Common myeloid progenitor, CD34-positive (primary cell): ENCODE measurements around the gene MBOAT2.
A peak's percentile ranks its signal among the peaks of the same experiment; 100 is the strongest.
"Not testable (repeated sequence)": the region's sequence is repeated elsewhere in the genome, so short reads cannot be mapped to it uniquely, and the experiment has no call there.

Experiments
- CTCF ChIA-PET: fragments of 350-600 bp; sonication (Branson Sonifier 250); formaldehyde crosslinking; loops from one replicate; lab custom pipeline; 2021; ENCODE audit warnings: antibody characterized with exemption; lab: Charles Lee
- POLR2A ChIA-PET: fragments of 350-600 bp; sonication (Branson Sonifier 250); formaldehyde crosslinking; loops from one replicate; lab custom pipeline; 2021; ENCODE audit warnings: antibody characterized with exemption; lab: Charles Lee
- DNase-seq, 3 donors: peaks; one replicate each; pipeline versions ENCODE4 v3.0.0 to v3.0.0-alpha.2; 2013
- H3K27ac ChIP-seq, 2 experiments: 1 replicate in 1 of 2; 2 replicates in 1 of 2; pipeline ENCODE4 v1.7.0; 2013; ENCODE audit warnings: inconsistent platforms in 2 of 2, low read length in 2 of 2, mild to moderate bottlenecking in 2 of 2, low read depth in 1 of 2, moderate library complexity in 1 of 2; ENCODE audit not compliant: severe bottlenecking in 2 of 2, insufficient read depth in 1 of 2, poor library complexity in 1 of 2
- H3K27me3 ChIP-seq, 5 experiments: replicated peaks in 2 of 5; 1 replicate in 3 of 5; 2 replicates in 2 of 5; pipeline versions ENCODE4 v1.6.1 to v1.7.0; 2013; ENCODE audit warnings: low read length in 4 of 5, mild to moderate bottlenecking in 2 of 5, moderate library complexity in 2 of 5, inconsistent platforms in 1 of 5; ENCODE audit not compliant: insufficient read depth in 5 of 5, control insufficient read depth in 4 of 5
- H3K36me3 ChIP-seq, 4 experiments: 1 replicate in 2 of 4; 2 replicates in 2 of 4; pipeline versions ENCODE4 v1.6.1 to v1.7.0; 2013; ENCODE audit warnings: low read length in 3 of 4, control low read depth in 1 of 4, mild to moderate bottlenecking in 1 of 4; ENCODE audit not compliant: control insufficient read depth in 4 of 4, insufficient read depth in 4 of 4
- H3K4me1 ChIP-seq, 4 experiments: 1 replicate in 3 of 4; 2 replicates in 1 of 4; pipeline versions ENCODE4 v1.6.1 to v1.7.1; 2013; ENCODE audit warnings: low read length in 3 of 4, mild to moderate bottlenecking in 3 of 4, control low read depth in 1 of 4, inconsistent platforms in 1 of 4, moderate library complexity in 1 of 4; ENCODE audit not compliant: control insufficient read depth in 4 of 4, insufficient read depth in 4 of 4; ENCODE audit errors: control extremely low read depth in 1 of 4
- H3K4me3 ChIP-seq, 7 experiments: 1 replicate in 4 of 7; 2 replicates in 3 of 7; pipeline versions ENCODE4 v1.5.1 to v1.7.0; 2013; ENCODE audit warnings: mild to moderate bottlenecking in 7 of 7, low read length in 6 of 7, moderate library complexity in 6 of 7, inconsistent platforms in 2 of 7, low read depth in 2 of 7, control low read depth in 1 of 7; ENCODE audit not compliant: insufficient read depth in 4 of 7, control insufficient read depth in 1 of 7; ENCODE audit errors: extremely low read depth in 1 of 7
- H3K9me3 ChIP-seq, 5 experiments: 1 replicate in 4 of 5; 2 replicates in 1 of 5; pipeline versions ENCODE4 v1.6.1 to v1.7.1; 2013; ENCODE audit warnings: low read length in 4 of 5, mild to moderate bottlenecking in 2 of 5, inconsistent platforms in 1 of 5, low read depth in 1 of 5, moderate library complexity in 1 of 5; ENCODE audit not compliant: control insufficient read depth in 4 of 5, insufficient read depth in 2 of 5; ENCODE audit errors: control extremely low read depth in 1 of 5
- WGBS: methylation state at CpG from one replicate; pipeline ENCODE4 v1.1.5; 2013; ENCODE audit not compliant: insufficient coverage; 5-methylcytosine and 5-hydroxymethylcytosine counted together

MBOAT2 gene

GRCh38 chr2:8913767-8914166 lies 89.7 kb downstream of the MBOAT2 start:
- H3K9me3 ChIP-seq, result peaks cover 0 to 16% (median 9%) of the 10 kb centered on the region in 5 experiments
- H3K4me3 ChIP-seq, H3K36me3 ChIP-seq, H3K4me1 ChIP-seq, H3K27ac ChIP-seq, H3K27me3 ChIP-seq, DNase-seq: not testable (repeated sequence)
- ChIA-PET CTCF (interaction anchor here (1.3 kb wide), 1 partner anchor 11 kb away, joined by 6 read pairs; no protein-coding TSS in a partner anchor), POLR2A (interaction anchor here (0.7 kb wide), 1 partner anchor 717 kb away, joined by 3 read pairs; the partner anchor contains the start of gene YWHAQ)
- WGBS, result 98% methylated on average over 5 of the region's 5 CpGs

DNA sequence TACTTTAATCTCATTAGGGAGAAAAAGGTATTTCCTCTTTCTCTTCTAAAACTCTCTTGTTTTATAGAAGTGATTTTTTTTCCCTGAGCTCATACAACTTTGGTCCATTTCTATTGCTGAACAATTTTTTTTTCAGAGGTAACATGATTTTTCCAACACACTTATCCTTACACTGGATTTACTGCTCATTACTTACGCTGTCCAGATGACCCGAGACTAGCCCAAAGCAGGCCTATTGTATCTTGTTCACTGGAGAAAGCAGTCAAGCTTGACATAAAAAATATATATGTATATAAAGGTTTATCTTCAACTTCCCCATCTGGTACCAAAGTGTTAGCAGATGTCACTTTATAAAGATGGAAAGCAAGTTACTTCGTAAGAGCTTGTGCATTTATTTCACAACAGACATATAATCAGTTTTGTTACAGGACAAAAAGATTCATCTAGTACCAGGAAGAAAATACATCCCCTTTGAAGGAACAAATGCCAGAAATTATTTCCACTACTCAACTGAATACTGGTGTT lies 95.7 kb downstream of the MBOAT2 start:
- CTCF ChIA-PET, result no interaction called here
- 100% methylated on average over 1 of the region's 3 CpGs for WGBS
- H3K4me3 ChIP-seq, result no peak overlapping the region

DNA sequence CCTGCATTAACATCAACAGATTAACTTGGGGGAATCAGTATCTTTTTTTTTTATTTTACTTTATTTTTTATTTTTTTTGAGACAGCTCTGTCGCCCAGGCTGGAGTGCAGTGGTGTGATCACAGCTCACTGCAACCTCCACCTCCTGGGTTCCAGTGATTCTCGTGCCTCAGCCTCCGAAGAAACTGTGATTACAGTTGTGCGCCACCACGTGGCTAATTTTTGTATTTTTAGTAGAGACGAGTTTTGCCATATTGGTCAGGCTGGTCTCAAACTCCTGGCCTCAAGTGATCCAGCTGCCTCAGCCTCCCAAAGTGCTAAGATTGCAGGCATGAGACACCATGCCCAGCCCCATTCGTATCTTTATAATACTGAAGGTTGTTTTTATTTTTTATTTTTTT lies 99.6 kb downstream of the MBOAT2 start:
- H3K27me3 ChIP-seq, CTCF ChIA-PET, H3K27ac ChIP-seq, H3K4me1 ChIP-seq, DNase-seq, POLR2A ChIA-PET, H3K4me3 ChIP-seq, H3K9me3 ChIP-seq: not testable (repeated sequence)
- 100% methylated on average over 6 of the region's 7 CpGs for WGBS
- H3K36me3 ChIP-seq, result peaks cover 0 to 21% (median 15%) of the 10 kb centered on the region in 4 experiments

More for the DNA sequence above, 95.7 kb downstream of the MBOAT2 start:
- POLR2A ChIA-PET, result no interaction called here
- H3K4me1 ChIP-seq, result no peaks in the 10 kb centered on the region
- H3K27me3 ChIP-seq, result no peaks in the 10 kb centered on the region
- H3K9me3 ChIP-seq, result peaks cover 0 to 22% (median 13%) of the 10 kb centered on the region in 5 experiments
- H3K36me3 ChIP-seq, result peaks cover 0 to 18% (median 14%) of the 10 kb centered on the region in 4 experiments
- no peak for DNase-seq
- no peak overlapping the region for H3K27ac ChIP-seq

DNA sequence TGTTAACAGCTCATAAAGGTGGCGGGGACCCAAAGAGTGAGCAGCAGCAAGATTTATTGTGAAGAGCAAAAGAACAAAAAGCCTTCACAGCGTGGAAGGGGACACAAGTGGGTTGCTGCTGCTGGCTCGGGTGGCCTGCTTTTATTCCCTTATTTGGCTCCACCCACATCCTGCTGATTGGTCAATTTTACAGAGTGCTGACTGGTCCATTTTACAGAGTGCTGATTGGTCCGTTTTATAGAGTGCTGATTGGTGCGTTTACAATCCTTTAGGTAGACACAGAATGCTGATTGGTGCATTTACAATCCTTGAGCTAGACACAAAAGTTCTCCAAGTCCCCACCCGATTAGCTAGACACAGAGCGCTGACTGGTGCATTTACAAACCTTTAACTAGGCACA lies 100.7 kb downstream of the MBOAT2 start:
- POLR2A ChIA-PET, result not testable (repeated sequence)
- H3K36me3 ChIP-seq, result peaks cover 0 to 21% (median 17%) of the 10 kb centered on the region in 4 experiments
- CTCF ChIA-PET, result interaction anchor here (1.6 kb wide), 1 partner anchor 13 kb away, joined by 3 read pairs; no protein-coding TSS in a partner anchor

GRCh38 chr2:8897206-8897605 lies 106.3 kb downstream of the MBOAT2 start:
- H3K27me3 ChIP-seq, H3K4me1 ChIP-seq, CTCF ChIA-PET, H3K9me3 ChIP-seq, H3K27ac ChIP-seq, H3K4me3 ChIP-seq, DNase-seq: not testable (repeated sequence)
- POLR2A ChIA-PET, result interaction anchor here (0.7 kb wide), 1 partner anchor 113 kb away, joined by 3 read pairs; no protein-coding TSS in a partner anchor
- WGBS, result no CpG with 5 or more reads among the region's 1 CpG
- H3K36me3 ChIP-seq, result peaks cover 6 to 18% (median 9%) of the 10 kb centered on the region in 4 experiments

More for the DNA sequence above, 100.7 kb downstream of the MBOAT2 start:
- not testable (repeated sequence) for H3K4me3 ChIP-seq, DNase-seq, H3K27me3 ChIP-seq, H3K4me1 ChIP-seq, H3K9me3 ChIP-seq, H3K27ac ChIP-seq
- 99% methylated on average over 7 of the region's 7 CpGs for WGBS

- H3K36me3 ChIP-seq, result peaks cover 6 to 15% (median 8%) of the 10 kb centered on the region in 4 experiments
- H3K27me3 ChIP-seq, H3K27ac ChIP-seq, DNase-seq, POLR2A ChIA-PET, H3K4me3 ChIP-seq, H3K9me3 ChIP-seq, CTCF ChIA-PET, H3K4me1 ChIP-seq: not testable (repeated sequence)
- no CpG with 5 or more reads among the region's 5 CpGs for WGBS
Observed at GRCh38 chr2:8896671-8897070, 106.8 kb downstream of the MBOAT2 start.

GRCh38 chr2:8895087-8895912 lies 108.2 kb downstream of the MBOAT2 start:
- H3K27ac ChIP-seq, H3K27me3 ChIP-seq, H3K4me1 ChIP-seq, H3K4me3 ChIP-seq, H3K9me3 ChIP-seq, POLR2A ChIA-PET: not testable (repeated sequence)
- CTCF ChIA-PET, result interaction anchor here (1.2 kb wide), 1 partner anchor 46 kb away, joined by 3 read pairs; no protein-coding TSS in a partner anchor
- peak in 2 of 3 donors; percentile 21 to 31 for DNase-seq
- peaks cover 6 to 15% (median 8%) of the 10 kb centered on the region in 4 experiments for H3K36me3 ChIP-seq
- 97% methylated on average over 12 of the region's 13 CpGs for WGBS
